Thoracic aorta (tissue), 2 donors: ENCODE measurements around the gene EZH2. TPM values are rescaled to one million over a fixed set of nuclear protein-coding genes. Genes with fewer than 3 reads are reported as not detected.

Source experiments
- ATAC-seq: fragments of 150-250 bp; one replicate; pipeline ENCODE4 v1.8.0; 2017; ENCODE audit warnings: low read depth; ENCODE audit not compliant: insufficient number of reproducible peaks, low FRiP score
- DNase-seq: peaks from one replicate; pipeline ENCODE4 v3.0.0-alpha.2; 2020; ENCODE audit warnings: low spot score
- H3K27ac ChIP-seq, 2 donors: fragments of 200-600 bp; sonication (generic); 1 replicate in 1 of 2; 2 replicates in 1 of 2; pipeline ENCODE4 v1.5.1; 2016; ENCODE audit warnings: mild to moderate bottlenecking in 2 of 2, moderate library complexity in 2 of 2
- H3K27me3 ChIP-seq: fragments of 200-600 bp; sonication (generic); replicated peaks from 2 replicates; pipeline ENCODE4 v1.6.0; 2016; ENCODE audit warnings: mild to moderate bottlenecking; ENCODE audit not compliant: insufficient read depth
- H3K36me3 ChIP-seq: fragments of 200-600 bp; sonication (generic); one replicate; pipeline ENCODE4 v1.5.1; 2016
- H3K4me1 ChIP-seq, 2 donors: fragments of 200-600 bp; sonication (generic); 1 replicate in 1 of 2; 2 replicates in 1 of 2; pipeline versions ENCODE4 v1.5.1 to v1.6.0; 2016; ENCODE audit warnings: low read depth in 2 of 2, mild to moderate bottlenecking in 1 of 2; ENCODE audit not compliant: control insufficient read depth in 1 of 2
- H3K4me3 ChIP-seq: fragments of 200-600 bp; sonication (generic); 2 replicates; pipeline ENCODE4 v1.5.1; 2016; ENCODE audit warnings: mild to moderate bottlenecking
- H3K9me3 ChIP-seq: fragments of 200-600 bp; sonication (generic); 2 replicates; pipeline ENCODE4 v1.5.1; 2016
- total RNA-seq, 2 donors: library from RNA; depleted of rRNA; stranded (reverse); fragments of >200 nt; gene quantifications; one replicate each; pipeline versions ENCODE4 v1.1.0 to v1.2.3, GENCODE V29; 2016
- TF ChIP-seq, protein P1 (sequence below): fragments of 200-600 bp; sonication (generic); IDR thresholded peaks from one replicate; pipeline ENCODE4 v1.5.1; 2019; ENCODE audit warnings: antibody characterized with exemption

The EZH2 gene
- total RNA-seq, 2 donors from 2014 or later: 2.4 TPM; not detected in 1

DNA sequence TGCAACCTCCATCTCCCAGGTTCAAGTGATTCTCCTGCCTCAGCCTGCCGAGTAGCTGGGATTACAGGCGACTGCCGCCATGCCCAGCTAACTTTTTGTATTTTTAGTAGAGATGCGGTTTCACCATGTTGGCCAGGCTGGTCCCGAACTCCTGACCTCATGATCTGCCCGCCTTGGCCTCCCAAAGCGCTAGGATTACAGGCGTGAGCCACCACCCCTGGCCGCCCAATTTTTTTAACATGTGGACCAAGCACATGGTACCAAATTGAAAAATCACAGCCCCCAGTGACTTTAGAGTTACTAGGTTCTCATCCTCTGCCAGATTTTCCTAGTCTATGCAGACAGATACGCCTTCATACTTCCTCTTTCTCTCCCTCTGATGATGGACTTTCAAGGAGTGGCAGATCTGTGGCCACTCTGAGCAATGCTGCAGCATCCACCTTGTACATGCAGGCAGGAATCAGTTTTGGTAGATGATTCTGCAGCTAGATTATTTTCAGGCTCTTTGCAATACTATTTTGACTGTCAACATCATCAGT is 34.0 kb upstream of the EZH2 start:
- Histone ChIP-seq H3K36me3 (no peaks in the 10 kb centered on the region), H3K4me3 (no peak overlapping the region), H3K4me1 (no peaks in the 10 kb centered on the region), H3K27ac (no peak overlapping the region), H3K9me3 (no peaks in the 10 kb centered on the region), H3K27me3 (no peaks in the 10 kb centered on the region)
- no peak for DNase-seq
- ATAC-seq: no peak
- TF ChIP-seq, protein P1, sequence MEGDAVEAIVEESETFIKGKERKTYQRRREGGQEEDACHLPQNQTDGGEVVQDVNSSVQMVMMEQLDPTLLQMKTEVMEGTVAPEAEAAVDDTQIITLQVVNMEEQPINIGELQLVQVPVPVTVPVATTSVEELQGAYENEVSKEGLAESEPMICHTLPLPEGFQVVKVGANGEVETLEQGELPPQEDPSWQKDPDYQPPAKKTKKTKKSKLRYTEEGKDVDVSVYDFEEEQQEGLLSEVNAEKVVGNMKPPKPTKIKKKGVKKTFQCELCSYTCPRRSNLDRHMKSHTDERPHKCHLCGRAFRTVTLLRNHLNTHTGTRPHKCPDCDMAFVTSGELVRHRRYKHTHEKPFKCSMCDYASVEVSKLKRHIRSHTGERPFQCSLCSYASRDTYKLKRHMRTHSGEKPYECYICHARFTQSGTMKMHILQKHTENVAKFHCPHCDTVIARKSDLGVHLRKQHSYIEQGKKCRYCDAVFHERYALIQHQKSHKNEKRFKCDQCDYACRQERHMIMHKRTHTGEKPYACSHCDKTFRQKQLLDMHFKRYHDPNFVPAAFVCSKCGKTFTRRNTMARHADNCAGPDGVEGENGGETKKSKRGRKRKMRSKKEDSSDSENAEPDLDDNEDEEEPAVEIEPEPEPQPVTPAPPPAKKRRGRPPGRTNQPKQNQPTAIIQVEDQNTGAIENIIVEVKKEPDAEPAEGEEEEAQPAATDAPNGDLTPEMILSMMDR: no peak

DNA sequence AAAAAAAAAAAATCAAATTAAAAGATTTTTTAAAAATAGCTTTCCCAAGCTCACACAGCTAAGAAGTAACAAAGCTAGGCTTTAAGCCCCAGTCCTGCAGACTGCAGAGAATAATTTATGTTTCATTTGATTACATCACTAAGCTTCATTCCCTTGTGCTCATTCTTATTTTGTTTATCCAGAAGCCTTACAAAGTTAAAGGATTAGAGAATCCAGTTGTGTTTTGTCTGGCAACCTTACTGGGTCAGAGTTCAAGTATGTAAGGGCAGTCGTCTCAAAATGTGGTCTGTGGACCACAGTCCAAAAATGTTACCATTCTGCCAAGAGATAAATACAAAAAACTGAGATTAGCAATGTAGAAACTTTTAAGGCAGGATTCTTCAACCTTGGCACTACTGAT is 32.1 kb upstream of the EZH2 start:
- H3K27me3 ChIP-seq: no peaks in the 10 kb centered on the region
- no peaks in the 10 kb centered on the region for H3K9me3 ChIP-seq
- H3K4me1 ChIP-seq: no peaks in the 10 kb centered on the region
- no peak overlapping the region for H3K4me3 ChIP-seq
- TF ChIP-seq, protein P1: no peak
- H3K36me3 ChIP-seq: no peaks in the 10 kb centered on the region
- ATAC-seq (no peak), DNase-seq (no peak)
- no peak overlapping the region for H3K27ac ChIP-seq

GRCh38 chr7:148915211-148915610 is 31.1 kb upstream of the EZH2 start:
- no peak for DNase-seq
- Histone ChIP-seq H3K4me1 (no peaks in the 10 kb centered on the region), H3K27me3 (no peaks in the 10 kb centered on the region), H3K27ac (no peak overlapping the region), H3K36me3 (no peaks in the 10 kb centered on the region), H3K4me3 (no peak overlapping the region), H3K9me3 (no peaks in the 10 kb centered on the region)
- TF ChIP-seq, protein P1: no peak
- ATAC-seq: no peak

DNA sequence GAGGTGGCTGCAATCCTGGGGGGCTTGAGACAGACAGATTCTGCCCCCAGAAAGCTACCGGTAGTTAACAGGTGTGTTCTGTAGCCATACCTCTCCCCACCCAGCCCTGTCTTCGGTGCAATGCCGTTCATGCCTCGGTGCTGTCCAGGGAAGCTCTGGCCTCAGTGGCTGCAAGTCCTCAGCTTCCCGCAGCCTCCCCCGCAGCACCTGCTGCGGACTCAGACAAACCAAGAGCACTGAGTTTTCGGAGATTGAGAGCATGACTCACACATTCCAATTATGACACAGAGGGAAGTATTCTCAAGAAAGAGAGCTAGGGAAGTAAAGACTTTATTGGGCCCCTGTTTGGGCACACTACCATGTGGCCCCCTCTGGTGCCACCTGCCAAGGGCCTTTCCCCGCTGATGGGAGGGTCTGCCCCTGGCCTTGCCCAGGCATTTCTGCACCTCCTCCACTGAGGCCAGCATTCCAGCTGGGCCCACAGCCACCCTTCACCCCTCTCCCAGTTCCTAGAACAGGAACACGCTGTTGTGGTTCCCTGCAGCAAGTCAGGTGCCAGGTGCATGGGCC is 30.2 kb upstream of the EZH2 start:
- Histone ChIP-seq H3K4me1 (no peaks in the 10 kb centered on the region), H3K9me3 (no peaks in the 10 kb centered on the region), H3K4me3 (no peak overlapping the region), H3K27me3 (no peaks in the 10 kb centered on the region), H3K36me3 (no peaks in the 10 kb centered on the region), H3K27ac (no peak overlapping the region)
- ATAC-seq: no peak
- no peak for DNase-seq
- TF ChIP-seq, protein P1: no peak

- Histone ChIP-seq H3K27me3 (no peaks in the 10 kb centered on the region), H3K4me3 (no peak overlapping the region), H3K27ac (no peak overlapping the region), H3K36me3 (no peaks in the 10 kb centered on the region), H3K9me3 (no peaks in the 10 kb centered on the region), H3K4me1 (no peaks in the 10 kb centered on the region)
- TF ChIP-seq, protein P1: no peak
- no peak for ATAC-seq
- no peak for DNase-seq
Observed at GRCh38 chr7:148912758-148913541, 28.9 kb upstream of the EZH2 start.
